ENCODE results near the gene RPS6KA1.

Gene RPS6KA1

DNA sequence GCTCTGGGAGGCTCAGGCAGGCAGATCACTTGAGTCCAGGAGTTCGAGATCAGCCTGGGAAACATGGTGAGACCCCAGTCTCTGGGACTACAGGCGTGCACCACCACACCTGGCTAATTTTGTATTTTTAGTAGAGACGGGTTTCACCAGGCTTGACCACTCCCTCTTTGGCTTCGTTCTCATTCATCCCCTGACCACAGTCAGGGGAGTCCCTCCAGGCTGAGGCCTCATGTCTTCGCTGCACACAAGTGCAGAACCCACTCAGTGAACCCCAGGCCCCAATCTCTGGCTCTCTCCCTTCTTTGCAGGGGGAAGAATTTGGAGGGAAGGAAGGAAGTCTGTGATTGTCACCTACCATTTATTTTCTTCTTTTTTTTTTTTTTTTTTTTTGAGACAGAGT is 9.2 kb upstream of the RPS6KA1 start:
- TF ChIP-seq, protein P1, sequence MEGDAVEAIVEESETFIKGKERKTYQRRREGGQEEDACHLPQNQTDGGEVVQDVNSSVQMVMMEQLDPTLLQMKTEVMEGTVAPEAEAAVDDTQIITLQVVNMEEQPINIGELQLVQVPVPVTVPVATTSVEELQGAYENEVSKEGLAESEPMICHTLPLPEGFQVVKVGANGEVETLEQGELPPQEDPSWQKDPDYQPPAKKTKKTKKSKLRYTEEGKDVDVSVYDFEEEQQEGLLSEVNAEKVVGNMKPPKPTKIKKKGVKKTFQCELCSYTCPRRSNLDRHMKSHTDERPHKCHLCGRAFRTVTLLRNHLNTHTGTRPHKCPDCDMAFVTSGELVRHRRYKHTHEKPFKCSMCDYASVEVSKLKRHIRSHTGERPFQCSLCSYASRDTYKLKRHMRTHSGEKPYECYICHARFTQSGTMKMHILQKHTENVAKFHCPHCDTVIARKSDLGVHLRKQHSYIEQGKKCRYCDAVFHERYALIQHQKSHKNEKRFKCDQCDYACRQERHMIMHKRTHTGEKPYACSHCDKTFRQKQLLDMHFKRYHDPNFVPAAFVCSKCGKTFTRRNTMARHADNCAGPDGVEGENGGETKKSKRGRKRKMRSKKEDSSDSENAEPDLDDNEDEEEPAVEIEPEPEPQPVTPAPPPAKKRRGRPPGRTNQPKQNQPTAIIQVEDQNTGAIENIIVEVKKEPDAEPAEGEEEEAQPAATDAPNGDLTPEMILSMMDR (IDR thresholded peaks at IDR 0.05; ENCODE audit: low read depth, low read length): no peak
- DNase-seq (ENCODE audit: low read depth in 2 of 2): no peak
- no peak overlapping the region for H3K4me3 ChIP-seq (replicated peaks in 1 of 2; ENCODE audit: low read depth in 2 of 2, low read length in 2 of 2)

DNA sequence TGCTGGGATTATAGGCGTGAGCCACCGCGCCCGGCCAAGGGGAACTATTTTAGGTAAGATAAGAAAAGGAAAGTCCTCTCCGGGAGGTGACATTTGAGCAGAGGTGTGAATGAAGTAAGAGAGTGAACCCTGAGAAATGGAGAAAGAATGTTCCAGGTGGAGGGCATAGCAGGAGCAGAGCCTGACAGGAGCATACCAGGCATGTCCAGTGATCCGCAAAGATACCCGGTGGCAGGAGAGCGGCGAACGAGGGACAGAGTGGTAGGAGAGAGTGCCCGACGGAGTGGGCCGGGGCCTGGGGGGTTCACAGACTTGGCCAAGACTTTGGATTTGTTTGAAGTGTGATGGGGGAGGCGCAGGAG is 7.9 kb upstream of the RPS6KA1 start:
- H3K4me3 ChIP-seq (replicated peaks in 1 of 2; ENCODE audit: low read depth in 2 of 2, low read length in 2 of 2): no peak overlapping the region
- DNase-seq (ENCODE audit: low read depth in 2 of 2): no peak
- TF ChIP-seq, protein P1 (IDR thresholded peaks at IDR 0.05; ENCODE audit: low read depth, low read length): no peak

DNA sequence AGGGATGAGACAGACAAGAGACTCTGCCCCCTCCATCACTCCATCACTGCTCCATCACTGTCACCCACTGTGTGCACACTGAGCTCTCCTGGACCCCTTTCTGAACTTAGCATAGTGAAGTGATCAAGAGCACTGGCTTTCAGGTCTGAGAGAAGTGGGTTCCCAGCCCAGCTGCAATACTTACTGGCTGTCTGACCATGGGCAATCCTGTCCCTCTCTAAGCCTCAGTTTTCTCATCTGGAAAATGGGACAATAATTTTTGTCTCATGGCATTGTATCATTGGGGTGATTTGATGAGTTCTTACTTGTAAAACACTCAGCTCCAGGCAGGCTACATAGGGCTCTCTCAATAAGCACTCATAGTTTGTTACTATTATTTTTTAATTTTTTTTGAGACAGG is 7.5 kb upstream of the RPS6KA1 start:
- H3K4me3 ChIP-seq (replicated peaks in 1 of 2; ENCODE audit: low read depth in 2 of 2, low read length in 2 of 2): no peak overlapping the region
- DNase-seq (ENCODE audit: low read depth in 2 of 2): no peak
- TF ChIP-seq, protein P1 (IDR thresholded peaks at IDR 0.05; ENCODE audit: low read depth, low read length): no peak

DNA sequence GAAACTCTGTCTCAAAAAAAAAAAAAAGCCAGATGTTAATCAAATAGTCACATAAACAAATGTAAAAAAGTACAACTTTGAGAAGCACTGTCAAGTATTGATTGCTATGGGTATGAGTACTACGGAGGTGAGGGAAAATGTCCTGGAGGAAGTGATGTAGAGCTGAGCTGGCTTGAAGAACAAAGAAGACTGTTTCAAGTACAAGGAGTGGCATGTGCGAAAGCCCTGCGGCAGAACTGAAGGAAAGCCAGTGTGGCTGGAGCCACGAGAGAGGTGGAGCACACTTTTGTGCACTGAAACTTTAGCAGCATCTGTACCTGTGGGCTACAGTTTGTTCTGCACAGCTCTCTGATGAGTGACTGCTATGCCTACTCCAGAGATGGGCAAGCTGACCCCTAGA is 5.4 kb upstream of the RPS6KA1 start:
- peak in 1 of 2 donors; percentile 29 for DNase-seq (ENCODE audit: low read depth in 2 of 2)
- H3K4me3 ChIP-seq (replicated peaks in 1 of 2; ENCODE audit: low read depth in 2 of 2, low read length in 2 of 2): no peak overlapping the region
- TF ChIP-seq, protein P1 (IDR thresholded peaks at IDR 0.05; ENCODE audit: low read depth, low read length): no peak

DNA sequence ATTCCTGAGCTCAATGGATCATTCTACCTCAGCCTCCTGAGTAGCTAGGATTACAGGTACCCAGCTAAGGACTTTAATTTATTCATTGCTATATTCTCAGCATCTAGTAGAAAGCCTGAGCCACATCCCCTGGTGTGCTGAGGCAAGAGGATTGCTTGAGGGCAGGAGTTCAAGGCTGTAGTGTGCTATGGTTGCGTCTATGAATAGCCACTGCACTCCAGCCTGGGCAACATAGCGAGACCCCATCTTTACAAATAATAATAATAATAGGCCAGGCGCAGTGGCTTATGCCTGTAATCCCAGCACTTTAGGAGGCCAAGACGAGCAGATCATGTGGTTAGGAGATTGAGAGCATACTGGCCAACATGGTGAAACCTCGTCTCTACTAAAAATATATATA is 3.3 kb upstream of the RPS6KA1 start:
- no peak overlapping the region for H3K4me3 ChIP-seq (replicated peaks in 1 of 2; ENCODE audit: low read depth in 2 of 2, low read length in 2 of 2)
- TF ChIP-seq, protein P1 (IDR thresholded peaks at IDR 0.05; ENCODE audit: low read depth, low read length): no peak
- no peak for DNase-seq (ENCODE audit: low read depth in 2 of 2)

DNA sequence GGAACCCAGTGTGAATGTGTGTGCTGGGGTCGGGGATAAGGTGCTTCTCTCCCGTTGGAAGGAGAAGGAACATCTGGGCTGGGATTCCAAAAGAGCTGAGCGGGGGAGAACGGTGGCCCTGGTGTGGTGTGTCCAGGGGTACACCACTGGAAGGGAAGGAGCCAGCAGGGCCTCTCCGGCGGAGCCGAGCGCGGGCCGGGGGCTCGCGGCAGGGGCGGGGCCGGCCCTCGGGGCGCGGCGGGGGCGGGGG is 231 bp upstream of the RPS6KA1 start:
- no peak for DNase-seq (ENCODE audit: low read depth in 2 of 2)
- H3K4me3 ChIP-seq (replicated peaks in 1 of 2; ENCODE audit: low read depth in 2 of 2, low read length in 2 of 2): peak overlapping the region; percentile 47 to 55
- TF ChIP-seq, protein P1 (IDR thresholded peaks at IDR 0.05; ENCODE audit: low read depth, low read length): no peak

DNA sequence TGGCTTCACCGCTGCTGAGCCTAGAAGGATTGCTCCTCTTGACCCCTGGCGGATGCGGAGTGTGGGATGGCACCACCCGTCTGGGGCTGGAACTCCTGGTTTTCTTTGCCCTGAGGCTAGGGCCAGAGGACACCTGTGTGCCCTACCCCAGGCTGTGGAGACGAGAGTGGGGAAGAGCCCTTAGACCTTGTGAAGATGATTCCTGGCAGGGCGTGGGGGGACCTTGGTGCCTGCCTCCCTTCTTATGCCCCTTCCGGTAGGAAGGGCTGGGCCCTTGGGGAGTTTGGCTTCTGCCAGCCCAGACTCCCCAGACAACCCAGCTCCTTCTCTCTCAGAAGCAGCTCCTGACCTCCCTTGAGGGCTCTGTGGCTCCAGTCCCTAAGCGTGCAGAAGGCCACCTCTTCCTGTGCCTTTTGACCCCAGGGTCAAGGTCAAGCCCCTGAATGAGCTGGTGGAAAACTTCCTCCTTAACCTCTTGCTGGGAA is 891 bp downstream of the RPS6KA1 start:
- no peak for DNase-seq (ENCODE audit: low read depth in 2 of 2)
- TF ChIP-seq, protein P1 (IDR thresholded peaks at IDR 0.05; ENCODE audit: low read depth, low read length): no peak
- peak overlapping the region; percentile 55 for H3K4me3 ChIP-seq (replicated peaks in 1 of 2; ENCODE audit: low read depth in 2 of 2, low read length in 2 of 2)

All from cardiac fibroblast (primary cell).